Mucosa of rectum (tissue), 2 donors: ENCODE data around the gene EFCC1.
A peak's percentile ranks its signal among the peaks of the same experiment; 100 is the strongest.

ENCODE experiments used
- H3K27ac ChIP-seq, 2 donors: one replicate each; pipeline ENCODE4 v1.7.0; 2013; ENCODE audit warnings: inconsistent platforms in 2 of 2, low read depth in 2 of 2, low read length in 2 of 2
- H3K27me3 ChIP-seq, 2 donors: one replicate each; pipeline ENCODE4 v1.7.0; 2013; ENCODE audit warnings: low read length in 2 of 2; ENCODE audit not compliant: control insufficient read depth in 2 of 2, insufficient read depth in 2 of 2
- H3K36me3 ChIP-seq, 2 donors: one replicate each; pipeline ENCODE4 v1.7.0; 2013; ENCODE audit warnings: low read length in 2 of 2; ENCODE audit not compliant: control insufficient read depth in 2 of 2, insufficient read depth in 2 of 2
- H3K4me1 ChIP-seq, 2 donors: one replicate each; pipeline ENCODE4 v1.7.0; 2013; ENCODE audit warnings: low read length in 2 of 2, mild to moderate bottlenecking in 1 of 2; ENCODE audit not compliant: control insufficient read depth in 2 of 2, insufficient read depth in 2 of 2
- H3K4me3 ChIP-seq, 2 donors: one replicate each; pipeline ENCODE4 v1.7.0; 2013; ENCODE audit warnings: low read length in 2 of 2
- H3K9ac ChIP-seq, 2 donors: one replicate each; pipeline ENCODE4 v1.7.0; 2013; ENCODE audit warnings: low read length in 2 of 2, low read depth in 1 of 2, mild to moderate bottlenecking in 1 of 2
- H3K9me3 ChIP-seq, 2 donors: one replicate each; pipeline ENCODE4 v1.7.0; 2013; ENCODE audit warnings: low read length in 2 of 2; ENCODE audit not compliant: control insufficient read depth in 2 of 2
- donor health status: healthy.
- donor health status: Normal muscosa, but diverticular disease.

The EFCC1 gene

GRCh38 chr3:128975276-128975675 lies 25.8 kb upstream of the EFCC1 start:
- Histone ChIP-seq H3K4me1 (peaks cover 0 to 3% of the 10 kb centered on the region in 2 donors), H3K27ac (no peak overlapping the region), H3K36me3 (no peaks in the 10 kb centered on the region), H3K4me3 (no peak overlapping the region), H3K27me3 (no peaks in the 10 kb centered on the region), H3K9ac (no peak overlapping the region), H3K9me3 (no peaks in the 10 kb centered on the region)

- H3K9ac ChIP-seq: no peak overlapping the region
- no peaks in the 10 kb centered on the region for H3K27me3 ChIP-seq
- no peaks in the 10 kb centered on the region for H3K36me3 ChIP-seq
- no peak overlapping the region for H3K4me3 ChIP-seq
- no peaks in the 10 kb centered on the region for H3K4me1 ChIP-seq
- H3K9me3 ChIP-seq: no peaks in the 10 kb centered on the region
- no peak overlapping the region for H3K27ac ChIP-seq
Measured at GRCh38 chr3:128983293-128984069, 17.6 kb upstream of the EFCC1 start.

GRCh38 chr3:128984596-128984995 lies 16.5 kb upstream of the EFCC1 start:
- Histone ChIP-seq H3K27me3 (no peaks in the 10 kb centered on the region), H3K36me3 (no peaks in the 10 kb centered on the region), H3K4me1 (no peaks in the 10 kb centered on the region)

GRCh38 chr3:128987302-128988100 lies 13.6 kb upstream of the EFCC1 start:
- Histone ChIP-seq H3K36me3 (no peaks in the 10 kb centered on the region), H3K27me3 (no peaks in the 10 kb centered on the region), H3K9me3 (no peaks in the 10 kb centered on the region), H3K27ac (no peak overlapping the region), H3K4me3 (no peak overlapping the region), H3K9ac (no peak overlapping the region), H3K4me1 (no peaks in the 10 kb centered on the region)

More at GRCh38 chr3:128984596-128984995, 16.5 kb upstream of the EFCC1 start:
- Histone ChIP-seq H3K27ac (no peak overlapping the region), H3K9me3 (no peaks in the 10 kb centered on the region), H3K4me3 (no peak overlapping the region), H3K9ac (no peak overlapping the region)

- Histone ChIP-seq H3K36me3 (no peaks in the 10 kb centered on the region), H3K9ac (no peak overlapping the region), H3K27ac (no peak overlapping the region), H3K4me1 (peaks cover 1 to 2% of the 10 kb centered on the region in 2 donors), H3K27me3 (peaks cover 5 to 6% of the 10 kb centered on the region in 2 donors), H3K9me3 (no peaks in the 10 kb centered on the region), H3K4me3 (no peak overlapping the region)
Measured at GRCh38 chr3:128988286-128988685, 12.8 kb upstream of the EFCC1 start.

- Histone ChIP-seq H3K4me1 (peaks cover 8 to 11% of the 10 kb centered on the region in 2 donors), H3K9ac (no peak overlapping the region), H3K36me3 (no peaks in the 10 kb centered on the region), H3K27me3 (peaks cover 7 to 10% of the 10 kb centered on the region in 2 donors), H3K27ac (no peak overlapping the region), H3K9me3 (no peaks in the 10 kb centered on the region), H3K4me3 (no peak overlapping the region)
Measured at GRCh38 chr3:128991355-128991895, 9.7 kb upstream of the EFCC1 start.

GRCh38 chr3:128992926-128993460 lies 8.1 kb upstream of the EFCC1 start:
- Histone ChIP-seq H3K9ac (no peak overlapping the region), H3K4me1 (peaks cover 8 to 11% of the 10 kb centered on the region in 2 donors), H3K4me3 (no peak overlapping the region), H3K27ac (no peak overlapping the region), H3K36me3 (no peaks in the 10 kb centered on the region), H3K27me3 (peaks cover 7 to 10% of the 10 kb centered on the region in 2 donors), H3K9me3 (no peaks in the 10 kb centered on the region)

GRCh38 chr3:128993461-128994172 lies 7.5 kb upstream of the EFCC1 start, which contains the start of gene CFAP92:
CFAP92 (minus strand) TSS chr3:128994076; CDS start chr3:128993304, 772 bp downstream.
- Histone ChIP-seq H3K4me1 (peaks cover 8 to 11% of the 10 kb centered on the region in 2 donors), H3K9ac (peak within 1 kb of the TSS; percentile 6 to 46), H3K27ac (no peak within 1 kb of the TSS), H3K4me3 (peak within 1 kb of the TSS; percentile 57 to 62), H3K27me3 (peaks cover 7 to 14% of the 10 kb centered on the region in 2 donors), H3K9me3 (no peaks in the 10 kb centered on the region), H3K36me3 (no peaks in the 10 kb centered on the region)

- no peaks in the 10 kb centered on the region for H3K36me3 ChIP-seq
- H3K27me3 ChIP-seq: peaks cover 7 to 16% of the 10 kb centered on the region in 2 donors
- H3K27ac ChIP-seq: no peak overlapping the region
- H3K9me3 ChIP-seq: no peaks in the 10 kb centered on the region
- H3K4me1 ChIP-seq: peaks cover 8 to 11% of the 10 kb centered on the region in 2 donors
- no peak overlapping the region for H3K9ac ChIP-seq
- H3K4me3 ChIP-seq: peak overlapping the region; percentile 57 to 62
Measured at GRCh38 chr3:128994173-128994512, 7.0 kb upstream of the EFCC1 start.
